SK-N-SH (cell line): ENCODE results near the gene CCDC15. TPM values are rescaled to one million over a fixed set of nuclear protein-coding genes. Genes with fewer than 3 reads are reported as not detected.
"Not testable (repeated sequence)": the region's sequence is repeated elsewhere in the genome, so short reads cannot be mapped to it uniquely, and the experiment has no call there.

Source experiments
- CTCF ChIA-PET: fragments of 300-600, 350-600 bp; formaldehyde crosslinking; extraction: SDS; loops from one replicate; lab custom pipeline; 2021; lab: Yijun Ruan, JAX
- POLR2A ChIA-PET: fragments of 350-600 bp; sonication (Branson Sonifier 250); formaldehyde crosslinking; extraction: SDS; loops from one replicate; lab custom pipeline; 2020; ENCODE audit warnings: antibody characterized with exemption, inconsistent platforms; lab: Yijun Ruan, JAX
- DNase-seq: peaks from one replicate; pipeline ENCODE4 v3.0.0; 2012
- H2AFZ ChIP-seq: fragments of 200-600 bp; sonication (generic); 2 replicates; pipeline ENCODE4 v1.8.1; 2016; ENCODE audit warnings: antibody characterized with exemption, mild to moderate bottlenecking, low read depth
- H3F3A ChIP-seq: fragments of 200-600 bp; sonication (generic); replicated peaks from 2 replicates; pipeline ENCODE3; 2016; ENCODE audit warnings: antibody characterized with exemption, mild to moderate bottlenecking; ENCODE audit not compliant: insufficient read depth
- H3K27ac ChIP-seq, 2 experiments: fragments of 200-500 bp in 1 of 2; fragments of 200-600 bp in 1 of 2; sonication (Bioruptor generic) in 1 of 2; sonication (generic), shearing (Covaris generic) in 1 of 2; 2 replicates each; pipeline versions ENCODE4 v1.5.1 to v1.6.1; 2014 to 2016; ENCODE audit warnings: low read depth in 2 of 2, inconsistent platforms in 1 of 2, low read length in 1 of 2, mild to moderate bottlenecking in 1 of 2, mixed read lengths in 1 of 2
- H3K27me3 ChIP-seq: fragments of 200-600 bp; sonication (generic), shearing (Covaris generic); 2 replicates; pipeline ENCODE4 v1.6.1; 2016; ENCODE audit warnings: mixed run types; ENCODE audit not compliant: insufficient read depth
- H3K36me3 ChIP-seq, 2 experiments: fragments of 200-500 bp in 1 of 2; fragments of 200-600 bp in 1 of 2; sonication (Bioruptor generic) in 1 of 2; sonication (generic) in 1 of 2; replicated peaks in 1 of 2; 2 replicates each; pipeline versions ENCODE3 to v1.5.1; 2014 to 2016; ENCODE audit warnings: low read length in 1 of 2, mild to moderate bottlenecking in 1 of 2; ENCODE audit not compliant: insufficient read depth in 2 of 2, control insufficient read depth in 1 of 2
- H3K4me1 ChIP-seq, 2 experiments: fragments of 200-500 bp in 1 of 2; fragments of 200-600 bp in 1 of 2; sonication (Bioruptor generic) in 1 of 2; sonication (generic), shearing (Covaris generic) in 1 of 2; 2 replicates each; pipeline versions ENCODE4 v1.5.1 to v1.6.1; 2014 to 2016; ENCODE audit warnings: low read depth in 1 of 2, low read length in 1 of 2, mixed run types in 1 of 2; ENCODE audit not compliant: insufficient read depth in 2 of 2, control insufficient read depth in 1 of 2
- H3K4me2 ChIP-seq: fragments of 200-600 bp; sonication (generic), shearing (Covaris generic); 2 replicates; pipeline ENCODE4 v1.6.1; 2017; ENCODE audit warnings: mixed run types
- H3K4me3 ChIP-seq, 2 experiments: fragments of 200-500 bp in 1 of 2; fragments of 200-600 bp in 1 of 2; sonication (Bioruptor generic) in 1 of 2; sonication (generic), shearing (Covaris generic) in 1 of 2; 2 replicates each; pipeline versions ENCODE4 v1.5.1 to v1.8.1; 2014 to 2016; ENCODE audit warnings: low read depth in 2 of 2, inconsistent platforms in 1 of 2, low read length in 1 of 2, mild to moderate bottlenecking in 1 of 2, mixed read lengths in 1 of 2, moderate library complexity in 1 of 2
- H3K79me2 ChIP-seq: fragments of 200-600 bp; sonication (generic); 2 replicates; pipeline ENCODE4 v1.8.1; 2017; ENCODE audit warnings: mild to moderate bottlenecking; ENCODE audit not compliant: insufficient read depth
- H3K9ac ChIP-seq: fragments of 200-600 bp; sonication (generic); 2 replicates; pipeline ENCODE4 v1.6.1; 2017; ENCODE audit warnings: mixed run types
- H3K9me2 ChIP-seq: fragments of 200-600 bp; sonication (generic); 2 replicates; pipeline ENCODE4 v1.6.1; 2017; ENCODE audit warnings: mixed run types
- H3K9me3 ChIP-seq: fragments of 200-600 bp; sonication (generic); 2 replicates; pipeline ENCODE4 v1.6.1; 2017; ENCODE audit warnings: mixed run types, mild to moderate bottlenecking, moderate library complexity
- H4K20me1 ChIP-seq: fragments of 200-600 bp; sonication (generic); 2 replicates; pipeline ENCODE4 v1.6.1; 2017; ENCODE audit warnings: mild to moderate bottlenecking, mixed run types; ENCODE audit not compliant: insufficient read depth
- EP300 ChIP-seq, 2 experiments: IDR thresholded peaks; 2 replicates each; pipeline versions ENCODE4 v1.4.0 to v1.6.1; 2012; ENCODE audit warnings: borderline replicate concordance in 1 of 2, low read depth in 1 of 2, low read length in 1 of 2
- EZH2phosphoT487 ChIP-seq: fragments of 200-600 bp; sonication (generic); IDR thresholded peaks from 2 replicates; pipeline ENCODE4 v1.6.1; 2017; ENCODE audit warnings: low read depth, mixed run types, mild to moderate bottlenecking, antibody characterized with exemption, moderate library complexity, borderline replicate concordance
- GABPA ChIP-seq: IDR thresholded peaks from 2 replicates; pipeline ENCODE4 v1.4.0; 2012; ENCODE audit warnings: low read depth, mild to moderate bottlenecking
- MXI1 ChIP-seq: IDR thresholded peaks from 2 replicates; pipeline ENCODE4 v1.6.1; 2012; ENCODE audit warnings: mild to moderate bottlenecking, low read depth, low read length, improper control_type of control experiment
- PBX3 ChIP-seq: IDR thresholded peaks from 2 replicates; pipeline ENCODE4; 2012
- RAD21 ChIP-seq: IDR thresholded peaks from 2 replicates; pipeline ENCODE4 v1.6.1; 2012; ENCODE audit warnings: mild to moderate bottlenecking, low read length
- RCOR1 ChIP-seq: fragments of 150-350 bp; IDR thresholded peaks from 2 replicates; pipeline ENCODE4 v1.6.1; 2017; ENCODE audit warnings: antibody characterized with exemption, low read length
- SMC3 ChIP-seq: IDR thresholded peaks from 2 replicates; pipeline ENCODE4 v1.6.1; 2012; ENCODE audit warnings: low read depth, low read length, improper control_type of control experiment
- TEAD4 ChIP-seq: IDR thresholded peaks from 2 replicates; pipeline ENCODE4 v1.4.0; 2012; ENCODE audit warnings: mild to moderate bottlenecking, borderline replicate concordance; ENCODE audit not compliant: insufficient read depth
- USF2 ChIP-seq: fragments of 150-350 bp; IDR thresholded peaks from 2 replicates; pipeline ENCODE4 v1.6.1; 2017; ENCODE audit warnings: antibody characterized with exemption, low read length, low read depth, borderline replicate concordance
- WGBS: methylation state at CpG from one replicate; pipeline ENCODE4 v1.1.6; 2017; ENCODE audit warnings: low lambda C conversion rate; 5-methylcytosine and 5-hydroxymethylcytosine counted together
- polyA plus RNA-seq, 3 experiments: library from polyadenylated mRNA; depleted of rRNA; stranded (reverse); fragments of >200 nt; gene quantifications; 2 replicates each; pipeline ENCODE4 v1.2.3, GENCODE V29; 2012
- TF ChIP-seq, protein P1 (sequence below): fragments of 200-600 bp; sonication (generic); IDR thresholded peaks from 2 replicates; pipeline ENCODE4 v1.6.1; 2017; ENCODE audit warnings: antibody characterized with exemption, mild to moderate bottlenecking, moderate library complexity

The CCDC15 gene
- polyA plus RNA-seq, 1 of the 3 experiments (the other 2 are of a cell fraction) = 0.69 TPM

DNA sequence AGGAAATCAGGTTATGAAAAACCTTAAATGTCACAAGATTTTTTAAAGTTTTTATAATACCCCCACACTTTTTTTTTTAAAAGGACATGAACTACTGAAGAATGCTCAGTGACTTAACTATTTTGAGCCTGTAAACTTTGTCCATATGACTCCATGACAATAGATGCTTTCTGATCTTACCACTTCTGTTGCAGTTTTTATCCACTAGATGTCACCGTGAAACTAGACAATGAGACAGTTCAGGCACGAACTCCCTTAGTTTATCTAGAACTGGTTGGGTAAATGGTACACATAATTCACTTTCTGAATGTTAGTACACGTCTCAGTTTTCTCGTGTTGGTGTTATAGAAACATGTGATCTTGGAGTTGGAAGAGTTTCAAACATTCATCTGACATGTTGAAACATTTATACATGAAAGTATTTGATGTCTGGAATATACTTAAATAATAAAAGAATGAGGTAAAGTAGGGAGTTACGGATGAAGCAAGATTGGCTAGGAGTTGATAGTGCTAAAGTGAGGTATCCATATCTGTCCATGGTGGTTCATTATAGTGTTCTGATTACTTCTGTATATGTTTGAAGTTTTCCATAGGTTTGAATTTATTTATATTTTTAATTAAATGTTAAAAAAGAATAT, 8.1 kb downstream of the CCDC15 start:
- H3K27ac ChIP-seq = no peak overlapping the region
- H3F3A ChIP-seq = peaks cover 4% of the 10 kb centered on the region
- ChIA-PET CTCF (interaction anchor here (0.7 to 3.6 kb wide), 2 partner anchors 179 to 467 kb away, joined by 3 to 21 read pairs; no protein-coding TSS in a partner anchor), POLR2A (no interaction called here)
- H3K36me3 ChIP-seq = no peaks in the 10 kb centered on the region
- H3K27me3 ChIP-seq = no peaks in the 10 kb centered on the region
- no peak overlapping the region for H2AFZ ChIP-seq
- H3K4me2 ChIP-seq = no peak overlapping the region
- peak; percentile 60 for DNase-seq
- no peaks in the 10 kb centered on the region for H3K79me2 ChIP-seq
- WGBS = 21% methylated on average over 5 of the region's 5 CpGs
- no peaks in the 10 kb centered on the region for H3K9me2 ChIP-seq
- H3K9ac ChIP-seq = no peak overlapping the region
- no peaks in the 10 kb centered on the region for H3K4me1 ChIP-seq
- no peaks in the 10 kb centered on the region for H4K20me1 ChIP-seq
- no peaks in the 10 kb centered on the region for H3K9me3 ChIP-seq
- no peak overlapping the region for H3K4me3 ChIP-seq
- TF ChIP-seq RCOR1 (0 out of 2 replicates have a peak, but pooled peaks have one; percentile 30), SMC3 (peak; percentile 79), RAD21 (peak; percentile 94), MXI1 (no peak), PBX3 (no peak)
- TF ChIP-seq, protein P1, sequence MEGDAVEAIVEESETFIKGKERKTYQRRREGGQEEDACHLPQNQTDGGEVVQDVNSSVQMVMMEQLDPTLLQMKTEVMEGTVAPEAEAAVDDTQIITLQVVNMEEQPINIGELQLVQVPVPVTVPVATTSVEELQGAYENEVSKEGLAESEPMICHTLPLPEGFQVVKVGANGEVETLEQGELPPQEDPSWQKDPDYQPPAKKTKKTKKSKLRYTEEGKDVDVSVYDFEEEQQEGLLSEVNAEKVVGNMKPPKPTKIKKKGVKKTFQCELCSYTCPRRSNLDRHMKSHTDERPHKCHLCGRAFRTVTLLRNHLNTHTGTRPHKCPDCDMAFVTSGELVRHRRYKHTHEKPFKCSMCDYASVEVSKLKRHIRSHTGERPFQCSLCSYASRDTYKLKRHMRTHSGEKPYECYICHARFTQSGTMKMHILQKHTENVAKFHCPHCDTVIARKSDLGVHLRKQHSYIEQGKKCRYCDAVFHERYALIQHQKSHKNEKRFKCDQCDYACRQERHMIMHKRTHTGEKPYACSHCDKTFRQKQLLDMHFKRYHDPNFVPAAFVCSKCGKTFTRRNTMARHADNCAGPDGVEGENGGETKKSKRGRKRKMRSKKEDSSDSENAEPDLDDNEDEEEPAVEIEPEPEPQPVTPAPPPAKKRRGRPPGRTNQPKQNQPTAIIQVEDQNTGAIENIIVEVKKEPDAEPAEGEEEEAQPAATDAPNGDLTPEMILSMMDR = peak; percentile 84

DNA sequence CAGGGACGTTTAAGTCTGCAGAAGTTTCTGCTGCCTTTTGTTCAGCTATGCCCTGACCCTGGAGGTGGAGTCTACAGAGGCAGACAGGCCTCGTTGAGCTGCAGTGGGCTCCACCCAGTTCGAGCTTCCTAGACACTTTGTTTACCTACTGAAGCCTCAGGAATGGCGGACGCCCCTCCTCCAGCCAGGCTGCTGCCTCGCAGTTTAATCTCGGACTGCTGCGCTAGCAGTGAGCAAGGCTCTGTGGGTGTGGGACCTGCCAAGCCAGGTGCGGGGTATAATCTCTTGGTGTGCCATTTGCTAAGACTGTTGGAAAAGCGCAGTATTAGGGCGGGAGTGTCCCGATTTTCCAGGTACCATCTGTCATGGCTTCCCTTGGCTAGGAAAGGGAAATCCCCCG, 14.2 kb downstream of the CCDC15 start:
- H3K27ac ChIP-seq, H3K9me2 ChIP-seq, DNase-seq, H3K4me1 ChIP-seq, H4K20me1 ChIP-seq, H3K4me2 ChIP-seq, H2AFZ ChIP-seq, H3F3A ChIP-seq, H3K4me3 ChIP-seq, H3K79me2 ChIP-seq, H3K27me3 ChIP-seq, H3K9ac ChIP-seq, H3K9me3 ChIP-seq, CTCF ChIA-PET, H3K36me3 ChIP-seq: not testable (repeated sequence)
- WGBS = 93% methylated on average over 9 of the region's 13 CpGs
- POLR2A ChIA-PET = interaction anchor here (0.6 kb wide), 1 partner anchor 1152 kb away, joined by 3 read pairs; no protein-coding TSS in a partner anchor

DNA sequence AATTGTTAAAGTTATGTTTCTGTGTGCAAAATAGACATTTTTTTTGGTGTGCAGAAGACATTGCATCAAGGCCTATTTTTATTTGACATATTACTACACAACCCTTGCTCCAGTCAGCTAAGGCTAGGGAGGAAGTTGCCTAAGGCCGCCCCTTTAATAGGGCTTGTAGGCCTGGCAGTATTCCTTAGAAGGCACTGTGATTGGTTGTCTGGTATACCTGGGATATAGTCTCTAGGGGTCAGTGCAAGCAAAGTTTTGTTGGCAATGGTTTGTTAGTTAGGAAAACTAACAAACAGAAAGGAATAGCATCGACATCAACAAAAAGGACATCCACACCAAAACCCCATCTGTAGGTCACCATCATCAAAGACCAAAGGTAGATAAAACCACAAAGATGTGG, 16.9 kb downstream of the CCDC15 start:
- Histone ChIP-seq H4K20me1 (no peaks in the 10 kb centered on the region), H3K27ac (no peak overlapping the region), H3K4me1 (no peaks in the 10 kb centered on the region), H3K79me2 (no peaks in the 10 kb centered on the region), H3K4me3 (no peak overlapping the region), H3K36me3 (no peaks in the 10 kb centered on the region), H3K4me2 (no peak overlapping the region), H3K9ac (no peak overlapping the region), H2AFZ (no peak overlapping the region)
- CTCF ChIA-PET = interaction anchor here (0.9 to 1.0 kb wide), 2 partner anchors 374 to 462 kb away, joined by 3 to 5 read pairs; no protein-coding TSS in a partner anchor
- 90% methylated on average over 2 of the region's 2 CpGs for WGBS
- POLR2A ChIA-PET = no interaction called here
- peak; percentile 5 for DNase-seq
- TF ChIP-seq RAD21 (no peak), TEAD4 (no peak), USF2 (no peak), EP300 (IDR thresholded peaks at IDR 0.05; ENCODE audit: borderline replicate concordance in 1 of 2, low read depth in 1 of 2, low read length in 1 of 2) (no peak), MXI1 (no peak), GABPA (no peak), EZH2phosphoT487 (no peak)
- TF ChIP-seq, protein P1 = 0 out of 2 replicates have a peak, but pooled peaks have one; percentile 10
- TF ChIP-seq, all 33 proteins: peak for 1
- Histone ChIP-seq H3K9me2 (no peaks in the 10 kb centered on the region), H3F3A (peaks cover 7% of the 10 kb centered on the region), H3K27me3 (no peaks in the 10 kb centered on the region), H3K9me3 (no peaks in the 10 kb centered on the region)
